Loucy (cell line): ENCODE measurements around the gene TMEM127.

ENCODE experiments used
- H2AFZ ChIP-seq: fragments of 200-600 bp; sonication (generic); 2 replicates; pipeline ENCODE4 v1.6.0; 2016; ENCODE audit warnings: antibody characterized with exemption, mild to moderate bottlenecking, low read length, moderate library complexity
- H3F3A ChIP-seq: fragments of 200-600 bp; 2 replicates; pipeline ENCODE4 v1.6.0; 2016; ENCODE audit warnings: antibody characterized with exemption, low read depth, mild to moderate bottlenecking
- H3K27me3 ChIP-seq: fragments of 200-600 bp; sonication (generic); 2 replicates; pipeline ENCODE4 v1.6.1; 2014; ENCODE audit warnings: low read length, mild to moderate bottlenecking; ENCODE audit not compliant: insufficient read depth, poor library complexity, severe bottlenecking
- H3K36me3 ChIP-seq: fragments of 200-600 bp; sonication (generic); 2 replicates; pipeline ENCODE4 v1.6.1; 2016; ENCODE audit warnings: low read length; ENCODE audit not compliant: insufficient read depth
- H3K4me1 ChIP-seq: fragments of 200-600 bp; sonication (generic); 2 replicates; pipeline ENCODE4 v1.5.1; 2014; ENCODE audit warnings: low read length, mild to moderate bottlenecking; ENCODE audit not compliant: insufficient read depth, poor library complexity, severe bottlenecking
- H3K4me2 ChIP-seq: fragments of 200-600 bp; sonication (generic); 2 replicates; pipeline ENCODE4 v1.6.0; 2014; ENCODE audit warnings: antibody characterized with exemption, low read length, low read depth, mild to moderate bottlenecking; ENCODE audit not compliant: poor library complexity, severe bottlenecking
- H3K4me3 ChIP-seq: fragments of 200-600 bp; sonication (generic); 2 replicates; pipeline ENCODE4 v1.5.1; 2014; ENCODE audit warnings: low read length, mild to moderate bottlenecking, mixed read lengths; ENCODE audit not compliant: poor library complexity, severe bottlenecking
- H3K79me2 ChIP-seq: fragments of 200-600 bp; sonication (generic); 2 replicates; pipeline ENCODE4 v1.6.1; 2014; ENCODE audit warnings: low read length; ENCODE audit not compliant: insufficient read depth
- H3K9ac ChIP-seq: fragments of 200-600 bp; sonication (generic); 2 replicates; pipeline ENCODE4 v1.6.0; 2014; ENCODE audit warnings: mild to moderate bottlenecking, low read depth, low read length, moderate library complexity; ENCODE audit not compliant: poor library complexity, severe bottlenecking
- H3K9me2 ChIP-seq: fragments of 200-600 bp; sonication (generic); replicated peaks from 2 replicates; pipeline ENCODE4 v1.6.1; 2016; ENCODE audit warnings: low read depth, low read length, mixed read lengths
- H3K9me3 ChIP-seq: fragments of 200-600 bp; sonication (generic); 2 replicates; pipeline ENCODE4 v1.6.1; 2014; ENCODE audit warnings: mild to moderate bottlenecking, antibody characterized with exemption, low read length, low read depth; ENCODE audit not compliant: insufficient read depth
- H4K20me1 ChIP-seq: fragments of 200-600 bp; sonication (generic); 2 replicates; pipeline ENCODE4 v1.6.0; 2014; ENCODE audit warnings: antibody characterized with exemption, low read length, mild to moderate bottlenecking; ENCODE audit not compliant: insufficient read depth, poor library complexity, severe bottlenecking
- EZH2phosphoT487 ChIP-seq: fragments of 200-600 bp; IDR thresholded peaks from 2 replicates; pipeline ENCODE4 v1.6.1; 2018; ENCODE audit warnings: antibody characterized with exemption, mild to moderate bottlenecking, moderate library complexity, borderline replicate concordance
- TF ChIP-seq, protein P1 (sequence below): fragments of 200-600 bp; sonication (generic); conservative IDR thresholded peaks from 2 replicates; pipeline ENCODE4 v1.5.1; 2014; ENCODE audit warnings: mild to moderate bottlenecking, antibody characterized with exemption, low read length

The TMEM127 gene

DNA sequence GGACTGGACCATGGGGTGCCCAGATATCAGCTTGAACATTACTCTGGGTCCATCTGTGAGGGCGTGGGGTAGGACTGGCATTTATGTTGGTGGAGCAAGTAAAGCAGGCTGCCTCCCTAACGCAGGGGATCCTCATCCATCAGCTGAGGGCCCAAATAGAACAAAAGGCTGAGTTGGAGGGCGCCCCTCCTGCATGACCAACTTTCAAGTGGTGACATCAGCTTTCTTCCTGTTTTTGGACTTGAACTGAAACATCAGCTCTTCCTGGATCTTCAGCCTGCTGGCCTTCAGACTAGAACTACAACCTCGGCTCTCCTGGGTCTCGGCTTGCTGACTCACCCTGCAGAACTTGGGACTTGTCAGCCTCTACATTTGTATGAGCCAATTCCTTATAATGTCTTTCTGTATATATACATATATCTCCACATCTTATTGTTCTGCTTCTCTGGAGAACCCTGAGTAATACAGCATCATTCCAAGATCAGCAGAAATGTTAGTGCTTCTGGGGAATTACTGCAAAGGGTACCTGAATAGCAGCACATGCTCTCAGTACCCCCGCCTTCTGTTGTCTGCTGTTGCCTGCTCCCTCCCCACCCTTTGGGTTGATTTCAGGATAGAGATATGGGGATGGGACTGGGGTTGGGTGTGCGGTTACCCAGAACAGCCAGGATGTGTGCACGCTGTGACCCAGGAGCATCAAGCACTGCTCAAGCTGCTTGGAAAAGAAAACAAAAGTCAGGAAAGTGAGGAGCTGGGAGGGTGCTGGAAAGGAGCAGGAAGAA lies 20.0 kb downstream of the TMEM127 start:
- Histone ChIP-seq H4K20me1 (no peaks in the 10 kb centered on the region), H3K9me3 (no peaks in the 10 kb centered on the region), H3K4me2 (no peak overlapping the region)

DNA sequence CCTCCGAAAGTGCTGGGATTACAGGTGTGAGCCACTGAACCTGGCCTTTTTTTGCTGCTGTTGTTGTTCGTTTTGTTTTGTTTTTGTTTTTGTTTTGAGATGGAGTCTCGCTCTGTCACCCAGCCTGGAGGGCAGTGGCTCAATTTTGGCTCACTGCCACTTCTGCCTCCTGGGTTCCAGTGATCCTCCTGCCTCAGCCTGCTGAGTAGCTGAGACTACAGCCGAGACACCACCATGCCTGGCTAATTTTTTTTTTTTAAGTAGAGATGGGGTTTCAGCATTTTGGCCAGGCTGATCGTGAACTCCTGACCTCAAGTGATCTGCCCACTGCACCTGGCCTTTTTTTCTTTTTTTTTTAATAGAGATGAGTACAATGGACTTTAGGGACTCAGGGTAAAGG lies 22.0 kb downstream of the TMEM127 start:
- Histone ChIP-seq H3K79me2 (no peaks in the 10 kb centered on the region), H3K9me2 (no peaks in the 10 kb centered on the region), H4K20me1 (no peaks in the 10 kb centered on the region), H3K4me3 (no peak overlapping the region), H2AFZ (no peak overlapping the region), H3K9me3 (no peaks in the 10 kb centered on the region), H3K9ac (no peak overlapping the region), H3K4me1 (peaks cover 22% of the 10 kb centered on the region), H3K4me2 (no peak overlapping the region), H3K36me3 (no peaks in the 10 kb centered on the region), H3K27me3 (no peaks in the 10 kb centered on the region), H3F3A (no peaks in the 10 kb centered on the region)
- TF ChIP-seq EZH2phosphoT487 = no peak
- TF ChIP-seq, protein P1, sequence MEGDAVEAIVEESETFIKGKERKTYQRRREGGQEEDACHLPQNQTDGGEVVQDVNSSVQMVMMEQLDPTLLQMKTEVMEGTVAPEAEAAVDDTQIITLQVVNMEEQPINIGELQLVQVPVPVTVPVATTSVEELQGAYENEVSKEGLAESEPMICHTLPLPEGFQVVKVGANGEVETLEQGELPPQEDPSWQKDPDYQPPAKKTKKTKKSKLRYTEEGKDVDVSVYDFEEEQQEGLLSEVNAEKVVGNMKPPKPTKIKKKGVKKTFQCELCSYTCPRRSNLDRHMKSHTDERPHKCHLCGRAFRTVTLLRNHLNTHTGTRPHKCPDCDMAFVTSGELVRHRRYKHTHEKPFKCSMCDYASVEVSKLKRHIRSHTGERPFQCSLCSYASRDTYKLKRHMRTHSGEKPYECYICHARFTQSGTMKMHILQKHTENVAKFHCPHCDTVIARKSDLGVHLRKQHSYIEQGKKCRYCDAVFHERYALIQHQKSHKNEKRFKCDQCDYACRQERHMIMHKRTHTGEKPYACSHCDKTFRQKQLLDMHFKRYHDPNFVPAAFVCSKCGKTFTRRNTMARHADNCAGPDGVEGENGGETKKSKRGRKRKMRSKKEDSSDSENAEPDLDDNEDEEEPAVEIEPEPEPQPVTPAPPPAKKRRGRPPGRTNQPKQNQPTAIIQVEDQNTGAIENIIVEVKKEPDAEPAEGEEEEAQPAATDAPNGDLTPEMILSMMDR = no peak

More for the DNA sequence above, 20.0 kb downstream of the TMEM127 start:
- no peaks in the 10 kb centered on the region for H3K79me2 ChIP-seq
- H3F3A ChIP-seq = no peaks in the 10 kb centered on the region
- TF ChIP-seq, protein P1 = no peak
- no peak for TF ChIP-seq EZH2phosphoT487
- no peaks in the 10 kb centered on the region for H3K36me3 ChIP-seq
- H3K4me3 ChIP-seq = no peak overlapping the region
- H3K9me2 ChIP-seq = no peaks in the 10 kb centered on the region
- H3K27me3 ChIP-seq = no peaks in the 10 kb centered on the region
- peaks cover 20% of the 10 kb centered on the region for H3K4me1 ChIP-seq
- H2AFZ ChIP-seq = no peak overlapping the region
- H3K9ac ChIP-seq = no peak overlapping the region

DNA sequence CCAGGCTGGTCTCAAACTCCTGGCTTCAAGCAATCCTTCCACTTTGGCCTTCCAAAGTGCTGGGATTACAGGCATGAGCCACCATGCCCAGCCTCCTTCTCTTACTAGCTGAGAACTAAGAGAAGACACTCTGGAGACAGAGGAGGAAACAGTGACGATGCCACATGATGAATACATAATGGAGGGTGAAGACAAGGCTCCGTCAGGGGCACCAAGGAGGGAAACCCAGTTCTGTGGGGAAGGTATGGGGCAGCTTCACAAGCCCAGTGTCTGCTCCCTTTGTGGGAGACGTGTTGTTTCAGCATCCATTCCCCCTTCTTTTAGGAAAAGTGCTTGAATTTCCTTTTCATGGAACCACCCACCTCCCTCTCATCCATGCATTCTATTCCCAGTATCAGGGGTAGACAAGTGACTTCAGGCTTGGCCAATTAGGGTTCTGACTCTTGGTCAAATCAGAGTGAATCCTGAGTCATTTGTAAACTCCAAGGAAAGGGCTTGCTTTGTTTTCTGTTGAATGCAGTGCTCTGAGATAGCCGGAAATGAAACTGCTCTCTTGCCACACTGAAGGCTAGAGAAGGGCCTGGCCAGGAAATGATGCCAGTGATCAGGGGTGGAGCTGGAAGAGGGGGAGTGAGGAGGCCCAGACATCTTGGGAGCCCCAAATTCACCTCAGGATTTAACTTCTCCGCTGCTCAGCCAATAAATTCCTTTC lies 23.7 kb downstream of the TMEM127 start:
- no peaks in the 10 kb centered on the region for H3K79me2 ChIP-seq
- H2AFZ ChIP-seq = no peak overlapping the region
- peak overlapping the region; percentile 59 for H3K4me3 ChIP-seq

More for the DNA sequence above, 23.7 kb downstream of the TMEM127 start:
- peak overlapping the region; percentile 75 for H3K4me2 ChIP-seq
- no peaks in the 10 kb centered on the region for H3F3A ChIP-seq
- peak overlapping the region; percentile 61 for H3K9ac ChIP-seq
- H3K36me3 ChIP-seq = no peaks in the 10 kb centered on the region; the same call in 1 of the 2 replicates
- H3K27me3 ChIP-seq = no peaks in the 10 kb centered on the region
- H3K9me2 ChIP-seq = no peaks in the 10 kb centered on the region
- H3K4me1 ChIP-seq = peaks cover 22% of the 10 kb centered on the region
- no peak for TF ChIP-seq EZH2phosphoT487
- TF ChIP-seq, protein P1 = no peak
- H4K20me1 ChIP-seq = no peaks in the 10 kb centered on the region
- H3K9me3 ChIP-seq = no peaks in the 10 kb centered on the region
